Body of pancreas (tissue), 4 donors: ENCODE results near the gene PCCA.

Source experiments
- POLR2A ChIP-seq, 3 donors: fragments of 450-650 bp; IDR thresholded peaks; one replicate each; pipeline ENCODE4 v1.6.1; 2016; ENCODE audit warnings: antibody characterized with exemption in 3 of 3, mild to moderate bottlenecking in 2 of 3
- TF ChIP-seq, protein P1 (sequence below), 7 experiments: fragments of 450-650 bp in 4 of 7; fragments of 200-600 bp in 3 of 7; sonication (generic) in 3 of 7; IDR thresholded peaks; one replicate each; pipeline ENCODE4 v1.5.1; 2016 to 2019; ENCODE audit warnings: antibody characterized with exemption in 7 of 7

DNA sequence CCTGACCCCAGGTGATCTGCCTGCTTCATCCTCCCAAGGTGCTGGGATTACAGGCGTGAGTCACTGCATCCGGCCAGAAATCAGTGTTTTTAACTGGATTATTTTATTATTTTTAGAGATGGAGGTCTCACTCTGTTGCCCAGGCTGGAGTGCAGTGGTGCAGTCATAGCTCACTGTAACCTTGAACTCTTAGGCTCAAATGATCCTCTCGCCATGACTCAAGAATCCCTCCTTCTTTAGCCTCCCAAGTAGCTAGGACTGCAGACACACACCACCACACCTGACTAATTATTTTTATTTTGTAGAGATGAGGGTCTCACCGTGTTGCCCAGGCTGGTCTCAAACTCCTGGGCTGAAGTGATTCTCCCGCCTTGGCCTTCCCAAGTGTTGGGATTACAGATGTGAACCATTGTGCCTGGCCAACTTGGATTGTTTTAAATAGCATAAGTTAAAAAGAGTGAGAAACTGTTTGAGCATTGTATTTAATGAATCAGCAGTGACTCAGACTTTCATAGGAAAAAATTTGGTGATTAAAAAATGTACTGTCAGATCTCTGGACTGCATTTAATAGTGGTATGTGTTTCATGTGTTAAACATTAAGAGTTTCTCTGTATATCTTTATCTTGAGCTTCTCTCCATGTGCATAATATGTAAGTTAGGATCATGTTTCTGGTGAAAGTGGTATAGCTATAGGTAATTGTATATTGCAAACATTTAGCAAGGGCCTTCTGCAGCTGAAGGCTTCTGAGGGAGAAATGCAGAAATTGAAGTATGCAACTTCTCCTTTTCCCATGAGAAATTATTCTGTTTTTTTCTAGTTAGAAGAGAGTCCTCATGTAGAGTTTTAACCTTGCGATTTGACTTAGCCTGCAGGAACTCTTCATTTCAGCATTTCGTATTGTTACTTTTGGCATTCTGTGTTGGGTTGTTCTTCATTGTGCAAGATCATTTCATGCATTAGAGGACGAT, 121.2 kb downstream of the PCCA start:
- TF ChIP-seq POLR2A (IDR thresholded peaks at IDR 0.05), result no peak
- TF ChIP-seq, protein P1, sequence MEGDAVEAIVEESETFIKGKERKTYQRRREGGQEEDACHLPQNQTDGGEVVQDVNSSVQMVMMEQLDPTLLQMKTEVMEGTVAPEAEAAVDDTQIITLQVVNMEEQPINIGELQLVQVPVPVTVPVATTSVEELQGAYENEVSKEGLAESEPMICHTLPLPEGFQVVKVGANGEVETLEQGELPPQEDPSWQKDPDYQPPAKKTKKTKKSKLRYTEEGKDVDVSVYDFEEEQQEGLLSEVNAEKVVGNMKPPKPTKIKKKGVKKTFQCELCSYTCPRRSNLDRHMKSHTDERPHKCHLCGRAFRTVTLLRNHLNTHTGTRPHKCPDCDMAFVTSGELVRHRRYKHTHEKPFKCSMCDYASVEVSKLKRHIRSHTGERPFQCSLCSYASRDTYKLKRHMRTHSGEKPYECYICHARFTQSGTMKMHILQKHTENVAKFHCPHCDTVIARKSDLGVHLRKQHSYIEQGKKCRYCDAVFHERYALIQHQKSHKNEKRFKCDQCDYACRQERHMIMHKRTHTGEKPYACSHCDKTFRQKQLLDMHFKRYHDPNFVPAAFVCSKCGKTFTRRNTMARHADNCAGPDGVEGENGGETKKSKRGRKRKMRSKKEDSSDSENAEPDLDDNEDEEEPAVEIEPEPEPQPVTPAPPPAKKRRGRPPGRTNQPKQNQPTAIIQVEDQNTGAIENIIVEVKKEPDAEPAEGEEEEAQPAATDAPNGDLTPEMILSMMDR (IDR thresholded peaks at IDR 0.05), result no peak
